T1000 (cell line): ENCODE measurements around the gene MFSD6.

ENCODE experiments used
- DNase-seq: peaks from one replicate; lab custom pipeline; 2025; ENCODE audit warnings: mixed read lengths; lab: John Stamatoyannopoulos, UW

MFSD6 gene

GRCh38 chr2:190532581-190532980 is 124.4 kb downstream of the MFSD6 start:
- DNase-seq = no peak

GRCh38 chr2:190533175-190533967 is 125.2 kb downstream of the MFSD6 start:
- no peak for DNase-seq

GRCh38 chr2:190533968-190534309 is 125.8 kb downstream of the MFSD6 start:
- DNase-seq = no peak

DNA sequence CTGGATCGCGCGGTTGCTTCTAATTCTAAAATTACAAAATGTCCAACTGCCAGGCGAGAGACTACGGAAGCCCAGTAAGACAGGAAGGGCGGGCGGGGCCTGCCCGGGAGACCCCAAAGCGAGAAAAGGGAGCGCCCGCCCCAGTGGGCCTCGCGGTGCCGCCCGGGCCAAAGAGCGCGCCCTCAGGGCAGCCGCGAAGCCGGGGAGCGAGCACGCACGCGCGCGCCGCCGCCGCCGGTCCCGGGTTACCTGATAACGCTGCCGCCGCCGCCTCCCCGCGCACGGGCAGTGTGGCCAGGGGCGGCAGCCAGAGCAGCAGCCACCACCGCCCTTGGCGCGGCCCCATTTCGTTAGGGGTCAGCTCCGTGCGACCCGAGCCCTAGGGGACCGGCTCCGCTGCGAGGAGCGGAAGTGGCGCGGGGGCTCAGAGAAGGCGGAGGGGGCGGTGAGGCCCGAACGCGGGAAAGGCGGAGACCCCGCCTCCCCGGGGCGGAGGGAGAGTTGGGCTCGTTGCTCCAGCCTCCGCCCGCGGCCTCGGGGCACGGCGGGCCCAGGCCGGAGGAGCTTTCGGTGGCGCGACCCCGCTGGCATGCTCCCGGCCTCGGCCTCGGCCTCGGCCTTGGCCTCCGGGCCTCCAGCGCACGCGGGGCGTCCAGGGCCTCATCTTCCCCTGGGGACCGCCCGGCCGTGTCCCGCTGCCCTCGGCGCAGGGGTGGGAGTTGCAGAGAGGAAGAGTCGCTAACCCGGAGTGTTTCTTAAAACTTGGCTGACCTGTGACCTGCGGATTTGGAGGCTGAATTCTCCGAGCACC is 126.4 kb downstream of the MFSD6 start, which contains the start of gene NEMP2:
TSS of gene NEMP2 (minus strand) at position 413 of the 811 bp plus-strand sequence. CDS start at position 346, 67 bp downstream.
- peak; percentile 63 for DNase-seq

- DNase-seq = no peak
Observed at GRCh38 chr2:190535121-190535439, 126.9 kb downstream of the MFSD6 start.

DNA sequence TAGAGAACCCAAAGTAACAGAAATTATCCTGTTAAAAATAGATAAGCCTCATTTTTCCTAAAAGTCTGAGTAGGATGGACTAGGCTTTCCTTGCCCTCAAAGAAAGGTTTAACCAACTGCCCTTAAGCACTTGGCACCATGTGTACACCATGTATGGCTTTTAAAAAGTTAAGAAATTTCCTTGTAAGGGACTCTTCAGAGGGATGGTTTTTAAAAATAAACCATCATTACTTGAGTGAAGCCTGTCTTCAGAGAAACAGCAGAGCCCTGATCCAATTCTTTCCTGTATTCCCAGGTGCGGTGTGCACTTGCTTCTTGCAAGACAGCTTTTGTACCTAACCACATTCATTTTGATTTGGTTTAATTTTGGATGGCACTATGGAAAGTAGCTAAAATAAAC is 127.4 kb downstream of the MFSD6 start:
- DNase-seq = no peak

DNA sequence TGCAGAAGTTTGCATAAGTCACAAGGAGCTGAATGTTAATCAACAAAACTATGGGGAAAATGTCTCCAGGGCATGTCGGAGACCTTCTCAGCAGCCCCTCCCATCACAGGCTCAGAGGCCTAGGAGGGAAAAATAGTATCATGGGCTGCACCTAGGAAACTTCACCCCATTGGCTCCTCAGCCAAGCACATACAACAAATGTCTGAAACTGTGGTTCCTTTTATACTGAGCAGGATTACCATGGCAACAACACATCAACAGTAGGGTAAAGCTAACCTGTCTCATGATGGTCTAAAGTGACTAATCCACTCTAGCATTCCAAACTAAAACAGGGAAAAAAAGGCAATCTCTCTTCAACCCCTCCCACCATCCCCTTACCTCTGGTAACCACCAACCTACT is 129.6 kb downstream of the MFSD6 start:
- peak; percentile 41 for DNase-seq

DNA sequence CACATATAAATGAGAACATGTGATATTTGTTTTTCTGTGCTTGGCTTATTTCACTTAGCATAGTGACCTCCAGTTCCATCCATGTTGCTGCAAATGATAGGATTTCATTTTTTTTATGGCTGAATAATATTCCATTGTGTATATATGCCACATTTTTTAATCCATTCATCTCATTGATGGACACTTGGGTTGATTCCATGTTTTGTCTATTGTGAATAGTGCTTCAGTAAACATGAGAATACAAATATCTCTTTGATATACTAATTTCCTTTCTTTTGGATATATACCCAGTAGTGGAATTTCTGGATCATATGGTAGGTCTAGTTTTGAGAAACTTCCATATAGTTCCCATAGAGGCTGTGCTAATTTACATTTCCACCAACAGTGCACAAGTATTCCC is 130.0 kb downstream of the MFSD6 start:
- no peak for DNase-seq

DNA sequence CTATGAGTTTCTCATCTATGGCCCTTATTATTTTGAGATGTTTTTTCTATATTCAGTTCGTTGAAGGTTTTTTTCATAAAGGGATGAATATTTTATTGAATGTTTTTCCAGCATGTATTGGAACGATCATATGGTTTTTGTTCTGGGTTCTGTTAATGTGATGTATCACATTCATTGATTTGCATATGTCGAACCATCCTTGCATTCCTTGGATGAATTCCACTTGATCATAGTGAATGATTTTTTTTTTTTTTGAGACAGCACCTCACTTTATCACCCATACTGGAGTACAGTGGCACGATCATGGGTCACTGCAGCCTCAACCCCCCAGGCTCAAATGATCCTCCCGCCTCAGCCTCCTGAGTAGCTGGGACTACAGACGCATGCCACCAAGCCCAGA is 131.9 kb downstream of the MFSD6 start:
- no peak for DNase-seq

DNA sequence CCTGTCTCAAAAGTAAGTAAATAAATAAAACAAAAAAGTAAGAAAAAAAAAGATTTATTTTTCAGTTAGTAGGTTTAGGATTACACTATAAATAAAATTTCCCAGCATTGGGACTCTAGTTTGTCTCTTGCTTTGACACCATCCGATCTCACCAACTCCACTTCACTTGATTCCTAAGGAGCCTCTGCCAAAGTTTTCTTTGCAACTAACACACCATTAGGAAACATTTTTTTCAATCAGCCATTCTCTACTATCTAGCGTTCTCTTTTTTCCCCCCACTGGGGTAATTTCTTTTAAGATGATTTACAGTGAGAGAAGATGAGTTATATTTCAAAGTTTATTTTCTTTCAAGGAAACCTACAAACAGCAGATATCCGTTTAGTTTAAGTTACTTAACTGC is 136.9 kb downstream of the MFSD6 start:
- DNase-seq = no peak

GRCh38 chr2:190545555-190546385 is 137.6 kb downstream of the MFSD6 start:
- DNase-seq = no peak

DNA sequence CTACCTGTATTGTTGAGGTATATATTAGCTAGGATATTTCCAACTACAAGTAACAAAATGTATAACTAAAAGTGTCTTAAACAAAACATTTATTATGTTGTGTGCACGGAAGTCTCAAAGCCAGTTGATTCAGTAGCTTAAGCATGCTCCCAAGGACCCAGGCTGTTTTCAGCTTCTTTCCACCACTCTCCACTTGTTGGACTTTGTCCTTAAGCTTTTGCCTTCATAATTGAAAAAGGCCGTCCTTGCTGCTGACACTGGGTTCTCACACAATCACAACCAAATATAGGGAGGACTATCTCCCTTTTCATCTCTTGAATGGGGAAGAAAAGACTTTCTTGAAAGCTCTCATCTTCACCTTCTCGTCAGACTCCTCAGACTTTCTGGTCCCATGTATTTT is 138.6 kb downstream of the MFSD6 start:
- no peak for DNase-seq

- DNase-seq = no peak
Observed at GRCh38 chr2:190547886-190548285, 139.7 kb downstream of the MFSD6 start.

GRCh38 chr2:190550137-190550536 is 142.0 kb downstream of the MFSD6 start:
- no peak for DNase-seq
